Measurements from ENCODE around the gene KIF21B.
"Not testable (repeated sequence)": the region's sequence is repeated elsewhere in the genome, so short reads cannot be mapped to it uniquely, and the experiment has no call there.

KIF21B gene

DNA sequence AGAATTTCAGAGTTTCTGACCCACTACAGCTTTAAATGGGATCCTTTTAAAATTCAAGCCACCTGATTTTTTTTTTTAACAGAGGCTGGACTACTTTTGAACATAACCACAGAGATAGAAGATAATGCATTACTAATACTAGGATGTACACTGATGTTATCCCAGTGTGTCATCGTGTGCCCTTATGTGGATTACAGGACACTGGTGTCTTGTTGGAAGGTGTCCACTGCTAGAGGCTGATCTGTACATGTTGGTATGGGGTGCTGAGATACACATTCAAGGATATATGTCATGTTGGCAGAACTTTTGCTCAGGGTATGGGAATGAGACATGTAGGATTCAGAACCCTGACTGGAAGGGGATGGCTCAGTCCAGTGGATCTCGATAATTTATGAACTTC lies 72.5 kb downstream of the KIF21B start:
- DNase-seq (ENCODE audit: insufficient read length): no peak
- no peak for TF ChIP-seq POLR2A (IDR thresholded peaks at IDR 0.05; ENCODE audit: low read depth, low read length)
- no peak for TF ChIP-seq POLR2AphosphoS5 (IDR thresholded peaks at IDR 0.05; ENCODE audit: low read depth, low read length)
- no peak for TF ChIP-seq TAF1 (IDR thresholded peaks at IDR 0.05; ENCODE audit: borderline replicate concordance, low read depth, low read length)
- FAIRE-seq: no peak

DNA sequence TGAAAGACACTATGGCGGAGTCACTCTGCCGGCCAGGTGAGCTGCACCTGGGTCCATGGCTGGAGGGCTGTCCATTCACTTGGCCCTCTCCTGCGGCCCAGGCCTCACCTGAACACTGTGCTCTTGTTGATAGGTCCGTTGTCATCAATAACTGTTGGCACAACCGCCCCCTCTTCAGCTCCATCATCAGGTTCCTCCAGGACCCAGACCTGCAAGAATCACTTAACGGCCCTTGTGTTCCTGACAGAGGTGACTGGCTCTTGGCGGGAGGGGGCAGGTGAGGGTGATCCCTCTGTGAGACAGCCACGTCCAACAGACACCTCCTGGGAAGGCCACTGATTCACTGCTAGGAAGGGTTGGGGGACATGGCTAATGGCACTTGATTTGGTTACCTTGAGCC lies 73.9 kb downstream of the KIF21B start:
- FAIRE-seq (no peak), DNase-seq (ENCODE audit: insufficient read length) (no peak)
- no peak for TF ChIP-seq POLR2A (IDR thresholded peaks at IDR 0.05; ENCODE audit: low read depth, low read length)
- TF ChIP-seq TAF1 (IDR thresholded peaks at IDR 0.05; ENCODE audit: borderline replicate concordance, low read depth, low read length): no peak
- TF ChIP-seq POLR2AphosphoS5 (IDR thresholded peaks at IDR 0.05; ENCODE audit: low read depth, low read length): no peak

DNA sequence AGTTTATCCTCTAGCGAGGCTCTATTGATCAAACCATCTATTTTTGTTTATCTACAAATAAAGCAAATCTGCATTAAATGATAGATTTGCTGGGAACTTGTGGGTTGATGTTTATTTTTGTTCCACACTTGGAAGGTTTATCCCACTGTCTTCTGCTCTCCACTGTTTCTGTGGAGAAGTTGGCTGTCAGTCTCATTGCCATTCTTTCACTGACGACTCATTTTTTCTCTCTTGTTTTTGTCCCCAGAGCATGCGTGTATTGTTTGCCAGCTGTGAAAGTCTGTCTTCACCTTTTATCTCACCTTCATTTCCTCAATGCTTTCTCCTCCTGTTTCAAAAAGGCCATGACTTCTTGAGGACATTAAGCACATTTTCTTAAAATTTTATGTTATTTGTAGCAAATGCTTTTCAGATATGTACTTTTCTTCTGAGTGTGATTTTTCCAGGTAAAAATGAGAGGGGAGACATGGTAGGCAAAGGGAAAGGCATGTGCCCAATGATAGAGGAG lies 76.4 kb downstream of the KIF21B start:
- FAIRE-seq: no peak
- TF ChIP-seq POLR2AphosphoS5 (IDR thresholded peaks at IDR 0.05; ENCODE audit: low read depth, low read length): no peak
- DNase-seq (ENCODE audit: insufficient read length): no peak

- TF ChIP-seq POLR2A (IDR thresholded peaks at IDR 0.05; ENCODE audit: low read depth, low read length): no peak
- TF ChIP-seq POLR2AphosphoS5 (IDR thresholded peaks at IDR 0.05; ENCODE audit: low read depth, low read length): no peak
- TF ChIP-seq TAF1 (IDR thresholded peaks at IDR 0.05; ENCODE audit: borderline replicate concordance, low read depth, low read length): no peak
- FAIRE-seq: no peak
Observed at GRCh38 chr1:200945111-200945510, 78.4 kb downstream of the KIF21B start.

GRCh38 chr1:200938955-200939354 lies 84.6 kb downstream of the KIF21B start:
- no peak for FAIRE-seq
- TF ChIP-seq POLR2A (IDR thresholded peaks at IDR 0.05; ENCODE audit: low read depth, low read length) (no peak), POLR2AphosphoS5 (IDR thresholded peaks at IDR 0.05; ENCODE audit: low read depth, low read length) (no peak), TAF1 (IDR thresholded peaks at IDR 0.05; ENCODE audit: borderline replicate concordance, low read depth, low read length) (no peak)
- no peak for DNase-seq (ENCODE audit: insufficient read length)

More at GRCh38 chr1:200945111-200945510, 78.4 kb downstream of the KIF21B start:
- DNase-seq (ENCODE audit: insufficient read length): no peak

DNA sequence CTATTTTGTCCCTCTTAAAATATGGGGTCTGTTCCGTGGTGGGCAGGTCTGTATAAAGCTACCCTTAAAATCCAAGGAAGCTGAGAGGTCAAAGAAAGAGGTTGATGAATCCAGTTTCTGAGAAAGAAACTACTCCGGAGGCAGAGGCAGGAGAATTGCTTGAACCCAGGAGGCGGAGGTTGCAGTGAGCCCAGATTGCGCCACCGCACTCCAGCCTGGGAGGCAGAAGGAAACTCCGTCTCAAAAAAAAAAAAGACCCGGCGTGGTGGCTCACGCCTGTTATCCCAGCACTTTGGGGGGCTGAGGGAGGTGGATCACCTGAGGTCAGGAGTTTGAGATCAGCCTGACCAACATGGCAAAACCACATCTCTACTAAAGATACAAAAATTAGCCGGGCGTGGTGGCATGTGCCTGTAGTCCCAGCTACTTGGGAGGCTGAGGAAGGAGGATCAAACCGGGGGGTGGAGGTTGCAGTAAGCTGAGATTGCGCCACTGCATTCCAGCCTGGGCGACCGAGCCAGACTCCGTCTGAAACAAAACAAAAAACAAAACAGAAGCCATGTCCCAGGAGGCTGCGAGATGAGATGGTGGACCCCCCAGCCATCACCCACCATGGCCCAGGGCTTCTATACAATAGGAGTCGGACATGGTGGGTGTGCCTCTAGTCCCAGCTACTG lies 88.1 kb downstream of the KIF21B start:
- not testable (repeated sequence) for FAIRE-seq; DNase-seq (ENCODE audit: insufficient read length)

DNA sequence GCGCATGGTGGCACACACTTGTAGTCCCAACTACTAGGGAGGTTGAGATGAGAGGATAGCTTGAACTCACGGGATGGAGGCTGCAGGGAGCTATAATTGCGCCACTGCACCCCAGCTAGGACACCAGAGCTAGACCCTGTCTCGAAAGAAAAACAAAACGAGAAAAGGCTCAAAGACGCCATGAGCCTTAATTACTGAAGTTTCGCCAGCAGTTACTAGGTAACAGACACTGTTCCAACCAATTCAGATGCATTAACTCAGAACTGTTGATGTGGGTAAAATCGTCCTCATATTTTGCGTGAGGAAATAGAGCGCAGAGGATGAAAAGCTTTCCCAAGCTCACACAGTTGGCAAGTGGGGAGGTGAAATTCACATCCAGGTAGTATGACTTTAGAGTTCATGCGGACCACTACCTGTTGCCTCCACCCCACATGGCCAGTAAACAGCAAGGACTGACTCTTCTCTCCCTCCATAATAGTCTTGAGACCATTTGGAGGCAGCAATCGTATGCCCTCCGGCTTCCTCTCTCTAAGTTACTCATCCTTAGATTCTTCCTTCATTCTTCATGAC lies 88.8 kb downstream of the KIF21B start:
- FAIRE-seq (no peak), DNase-seq (ENCODE audit: insufficient read length) (no peak)
- no peak for TF ChIP-seq POLR2AphosphoS5 (IDR thresholded peaks at IDR 0.05; ENCODE audit: low read depth, low read length)
- TF ChIP-seq TAF1 (IDR thresholded peaks at IDR 0.05; ENCODE audit: borderline replicate concordance, low read depth, low read length): no peak
- TF ChIP-seq POLR2A (IDR thresholded peaks at IDR 0.05; ENCODE audit: low read depth, low read length): no peak

- FAIRE-seq: no peak
- TF ChIP-seq TAF1 (IDR thresholded peaks at IDR 0.05; ENCODE audit: borderline replicate concordance, low read depth, low read length): no peak
- no peak for TF ChIP-seq POLR2A (IDR thresholded peaks at IDR 0.05; ENCODE audit: low read depth, low read length)
- no peak for TF ChIP-seq POLR2AphosphoS5 (IDR thresholded peaks at IDR 0.05; ENCODE audit: low read depth, low read length)
- DNase-seq (ENCODE audit: insufficient read length): no peak
Observed at GRCh38 chr1:200931776-200932175, 91.7 kb downstream of the KIF21B start.

- DNase-seq (ENCODE audit: insufficient read length); FAIRE-seq: not testable (repeated sequence)
Observed at GRCh38 chr1:200930285-200930684, 93.2 kb downstream of the KIF21B start.

GRCh38 chr1:200929530-200930278 lies 93.8 kb downstream of the KIF21B start:
- TF ChIP-seq POLR2A (IDR thresholded peaks at IDR 0.05; ENCODE audit: low read depth, low read length) (no peak), POLR2AphosphoS5 (IDR thresholded peaks at IDR 0.05; ENCODE audit: low read depth, low read length) (no peak), TAF1 (IDR thresholded peaks at IDR 0.05; ENCODE audit: borderline replicate concordance, low read depth, low read length) (no peak)
- FAIRE-seq (no peak), DNase-seq (ENCODE audit: insufficient read length) (no peak)

DNA sequence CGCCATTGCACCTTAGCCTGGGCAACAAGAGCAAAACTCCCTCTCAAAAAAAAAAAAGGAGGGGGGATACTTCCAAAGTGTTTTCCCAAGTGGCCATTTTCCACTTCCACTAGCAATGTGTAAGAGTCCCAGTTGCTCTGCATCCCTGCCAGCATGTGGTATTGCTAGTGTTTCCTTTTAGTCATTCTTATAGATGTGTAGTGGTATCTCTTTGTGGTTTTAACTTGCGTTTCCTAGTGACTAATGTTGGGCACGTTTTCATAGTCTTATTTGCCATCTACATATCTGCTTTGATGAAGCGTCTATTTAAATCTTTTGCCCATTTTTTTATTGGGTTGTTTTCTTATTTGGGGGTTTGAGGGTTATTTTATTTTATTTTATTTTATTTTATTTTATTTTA lies 97.7 kb downstream of the KIF21B start:
- no peak for FAIRE-seq
- no peak for DNase-seq (ENCODE audit: insufficient read length)
- TF ChIP-seq TAF1 (IDR thresholded peaks at IDR 0.05; ENCODE audit: borderline replicate concordance, low read depth, low read length) (no peak), POLR2A (IDR thresholded peaks at IDR 0.05; ENCODE audit: low read depth, low read length) (no peak), POLR2AphosphoS5 (IDR thresholded peaks at IDR 0.05; ENCODE audit: low read depth, low read length) (no peak)

GRCh38 chr1:200923601-200924000 lies 99.9 kb downstream of the KIF21B start:
- TF ChIP-seq TAF1 (IDR thresholded peaks at IDR 0.05; ENCODE audit: borderline replicate concordance, low read depth, low read length) (no peak), POLR2AphosphoS5 (IDR thresholded peaks at IDR 0.05; ENCODE audit: low read depth, low read length) (no peak), POLR2A (IDR thresholded peaks at IDR 0.05; ENCODE audit: low read depth, low read length) (no peak)
- DNase-seq (ENCODE audit: insufficient read length): no peak
- FAIRE-seq: no peak
